Measurements from ENCODE around the gene SLC38A1.

Gene SLC38A1

GRCh38 chr12:46134852-46135251 lies 134.0 kb downstream of the SLC38A1 start:
- no peak for DNase-seq (ENCODE audit: low read depth in 2 of 2)

- DNase-seq (ENCODE audit: low read depth in 2 of 2), result no peak
Measured at GRCh38 chr12:46134205-46134811, 134.5 kb downstream of the SLC38A1 start.

GRCh38 chr12:46133751-46134150 lies 135.1 kb downstream of the SLC38A1 start:
- no peak for DNase-seq (ENCODE audit: low read depth in 2 of 2)
